Activated T-helper 1 cell treated with anti-CD3 and anti-CD28 coated beads, Interleukin-2, amount 50 U/mL, for 16 hours (primary cell): ENCODE data around the gene ADM5.

Source experiments
- DNase-seq, 2 donors: peaks; one replicate each; pipeline ENCODE4 v3.0.0-alpha.2; 2020; ENCODE audit warnings: low read depth in 1 of 2, low spot score in 1 of 2

ADM5 gene, protein sequence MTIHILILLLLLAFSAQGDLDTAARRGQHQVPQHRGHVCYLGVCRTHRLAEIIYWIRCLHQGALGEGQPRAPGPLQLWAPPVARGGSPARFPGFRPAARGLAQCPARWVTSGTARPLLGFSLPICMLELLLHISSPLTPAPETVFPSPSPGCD

DNA sequence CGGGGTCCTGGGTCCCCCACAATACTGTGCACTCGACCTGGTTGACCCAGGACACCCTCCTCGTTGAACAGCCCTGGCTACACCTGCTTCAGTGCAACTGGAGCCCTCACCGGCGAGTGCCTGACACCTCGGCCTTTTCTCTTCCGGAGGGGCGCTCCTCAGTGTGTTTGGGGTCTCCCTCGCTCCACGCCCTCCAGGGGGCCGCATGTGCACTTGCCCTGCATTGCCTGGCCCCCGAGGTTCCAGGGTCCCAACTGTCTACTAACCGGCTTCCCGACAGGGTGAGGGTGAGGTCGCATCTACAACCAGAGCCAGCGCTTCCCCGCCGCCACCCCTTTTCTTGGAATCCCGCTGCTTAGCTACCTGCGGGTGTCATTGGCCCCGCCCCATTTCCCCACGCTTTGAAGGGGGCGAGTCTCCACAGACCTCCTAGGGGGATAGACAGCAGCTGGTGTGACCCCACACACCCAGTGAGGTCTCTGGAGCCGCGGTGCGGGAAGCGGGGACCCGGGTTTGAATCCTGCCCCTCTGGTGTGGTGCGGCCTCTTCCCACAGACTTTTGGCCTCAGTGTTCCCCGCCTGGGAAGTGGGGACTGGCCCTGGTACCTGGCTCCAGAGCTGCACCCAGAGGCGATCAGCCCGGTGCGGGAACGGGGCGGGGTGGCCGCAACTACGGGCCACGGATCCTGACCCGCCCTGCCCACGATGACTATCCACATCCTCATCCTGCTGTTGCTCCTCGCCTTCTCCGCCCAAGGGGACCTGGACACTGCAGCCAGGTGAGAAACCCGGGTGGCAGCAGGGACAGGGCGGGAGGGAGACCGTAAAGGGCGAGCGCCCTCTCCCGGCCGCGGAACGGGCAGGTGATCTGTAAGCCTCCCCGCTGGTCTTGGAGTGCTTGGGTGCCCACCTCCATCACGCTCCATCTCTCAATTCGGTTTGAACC, at the start of gene ADM5:
Gene ADM5 (plus strand): TSS at position 462 of the 946 bp plus-strand sequence. CDS start 244 bp downstream, at position 706.
- no peak for DNase-seq

DNA sequence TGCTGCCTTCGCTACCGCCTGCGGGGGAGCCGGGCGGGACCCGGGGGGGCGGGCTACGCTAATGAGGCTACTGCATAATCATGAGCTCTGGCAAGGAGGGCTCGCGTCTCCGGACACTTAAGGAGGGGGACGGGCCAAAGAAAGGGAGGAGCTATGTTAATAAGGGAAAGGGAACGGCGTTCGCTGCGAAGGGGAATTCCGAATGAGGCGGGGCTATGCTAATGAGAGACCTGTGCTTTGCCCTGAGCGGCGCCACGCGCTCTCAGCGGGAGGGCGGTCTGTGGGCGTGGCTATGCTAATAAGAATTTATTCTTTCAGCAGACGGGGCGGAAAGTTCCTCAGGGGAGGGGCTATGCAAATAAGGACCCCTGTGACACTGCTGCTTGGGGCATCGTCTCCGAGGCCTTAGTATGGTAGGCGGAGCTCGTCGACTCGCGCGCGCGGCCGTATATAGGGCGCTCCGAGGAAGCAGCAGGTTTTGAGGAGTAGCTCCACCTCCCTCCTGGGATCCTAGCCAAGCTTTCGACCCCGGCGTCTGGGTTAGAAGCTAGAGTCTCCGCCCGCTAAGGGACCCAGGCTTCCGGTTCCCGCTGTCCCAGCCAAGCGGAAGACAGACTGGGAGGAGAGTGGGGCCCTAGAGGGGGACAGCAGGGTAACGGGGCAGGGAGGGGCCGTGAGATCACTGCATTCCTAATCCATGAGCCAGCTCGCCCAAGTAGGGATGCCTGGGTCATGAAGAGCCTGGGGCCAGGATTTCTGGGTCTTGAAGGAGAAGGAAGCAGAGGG, 49.1 kb upstream of the ADM5 start, which contains the start of gene RRAS:
Gene RRAS (minus strand): TSS at position 31 of the 786 bp plus-strand sequence. CDS start 45 bp downstream, outside the sequence.
- peak; percentile 98 to 99 for DNase-seq

DNA sequence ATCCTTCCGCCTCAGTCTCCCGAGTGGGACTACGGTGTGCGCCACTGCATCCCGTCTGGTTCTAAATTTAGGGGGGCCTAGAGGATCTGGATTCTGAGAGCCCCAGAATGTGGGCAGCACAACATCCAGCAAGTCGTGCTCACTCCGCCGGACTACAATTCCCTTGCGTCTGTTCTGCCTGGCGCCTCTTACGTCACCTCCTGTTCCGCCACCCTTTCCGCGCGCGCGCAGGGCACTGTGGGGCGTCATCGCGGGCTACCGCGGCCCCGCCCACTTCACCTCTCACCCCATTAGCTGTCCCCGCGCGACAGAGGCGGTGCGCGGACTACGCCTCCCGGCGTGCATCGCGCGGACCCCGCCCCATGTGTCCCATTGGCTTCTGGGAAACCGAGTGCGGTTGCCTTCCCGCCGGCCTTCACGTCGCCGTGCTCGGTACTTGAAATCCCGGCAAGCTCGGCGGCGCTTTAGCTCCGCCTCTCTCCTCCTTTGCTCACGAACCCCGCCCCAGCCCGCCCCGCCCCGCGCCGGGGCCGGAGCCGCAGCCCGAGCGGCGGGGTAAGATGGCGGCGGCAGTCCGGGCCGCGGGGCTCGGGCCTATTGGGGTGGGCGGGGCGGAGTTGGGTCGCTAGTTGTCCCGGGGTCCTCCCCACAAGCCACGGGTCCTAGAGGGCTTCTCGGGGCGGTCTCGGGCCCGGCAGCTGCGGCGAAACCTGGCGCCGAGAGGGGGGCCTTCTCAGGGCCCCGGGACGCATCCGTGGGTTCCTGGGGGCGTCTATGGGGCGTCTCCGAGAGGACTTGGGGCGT, 47.5 kb upstream of the ADM5 start, which contains the start of gene SCAF1:
Gene SCAF1 (plus strand): TSS at position 522 of the 804 bp plus-strand sequence. CDS start 2,818 bp downstream, outside the sequence.
- DNase-seq, result peak; percentile 98 to 100

DNA sequence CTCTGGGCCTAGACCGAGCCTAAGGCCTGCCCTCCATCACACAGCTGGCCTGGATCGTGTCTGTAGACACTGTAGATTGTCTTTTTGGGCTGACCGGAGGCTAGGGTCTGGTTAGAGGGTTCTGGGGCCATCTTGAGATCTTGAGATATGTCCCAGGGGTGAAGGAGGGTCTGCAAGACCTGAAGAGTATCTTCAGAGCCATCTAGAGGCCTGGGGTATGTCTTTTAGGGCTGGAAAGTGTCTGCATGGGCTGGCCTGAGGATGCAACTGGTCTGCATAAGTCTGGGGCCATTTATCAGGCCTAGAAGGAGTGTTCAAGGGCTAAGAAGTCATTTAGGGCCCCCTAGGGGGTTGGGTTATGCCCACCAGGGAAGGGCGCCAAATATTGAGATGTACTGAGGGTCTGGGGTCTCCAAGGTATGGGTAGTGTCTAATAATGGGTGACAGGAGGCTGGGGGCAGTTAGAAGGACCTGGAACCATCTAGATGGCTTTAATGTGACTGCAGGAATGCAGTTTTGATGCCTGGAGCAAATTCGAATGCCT, 46.8 kb upstream of the ADM5 start:
- no peak for DNase-seq

DNA sequence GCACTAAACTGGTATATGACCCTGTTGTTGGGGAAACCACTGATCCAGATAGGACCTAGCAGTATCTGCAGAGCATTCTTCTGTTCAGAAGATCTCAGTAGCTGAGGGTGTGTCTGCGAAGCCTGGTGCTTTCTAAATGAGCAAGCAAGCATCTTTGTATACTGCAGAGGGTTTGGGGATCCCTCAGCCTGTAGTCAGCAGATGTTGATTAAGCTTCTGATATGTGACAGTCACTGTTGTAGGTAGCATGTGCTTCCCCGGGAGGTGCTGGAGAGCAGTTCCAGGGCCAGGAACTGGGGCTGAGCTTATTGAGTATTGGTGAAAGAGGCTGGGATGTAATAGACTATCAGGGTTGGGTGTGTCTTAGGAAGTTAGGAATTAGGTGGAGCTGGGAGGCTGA, 45.9 kb upstream of the ADM5 start:
- no peak for DNase-seq

DNA sequence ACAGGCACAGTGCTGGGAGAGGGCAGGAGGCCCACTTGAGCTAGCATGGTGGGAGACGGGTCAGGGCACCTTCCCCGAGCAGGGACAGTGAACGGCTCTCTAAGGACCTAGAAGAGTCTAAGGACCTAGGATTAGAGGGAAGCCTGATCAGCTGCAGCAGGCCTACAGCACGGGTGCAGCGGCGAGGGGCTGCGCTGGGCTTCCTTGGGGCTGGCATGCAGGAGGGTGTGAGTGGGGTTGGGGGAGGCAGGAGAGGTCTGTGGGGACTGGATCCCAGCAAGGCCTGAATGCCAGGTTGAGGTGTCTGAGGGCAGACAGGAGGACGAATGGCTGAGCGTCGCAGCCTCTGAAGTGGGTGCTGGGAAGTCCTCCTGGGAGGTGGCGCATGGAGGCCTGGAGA, 43.8 kb upstream of the ADM5 start:
- no peak for DNase-seq

DNA sequence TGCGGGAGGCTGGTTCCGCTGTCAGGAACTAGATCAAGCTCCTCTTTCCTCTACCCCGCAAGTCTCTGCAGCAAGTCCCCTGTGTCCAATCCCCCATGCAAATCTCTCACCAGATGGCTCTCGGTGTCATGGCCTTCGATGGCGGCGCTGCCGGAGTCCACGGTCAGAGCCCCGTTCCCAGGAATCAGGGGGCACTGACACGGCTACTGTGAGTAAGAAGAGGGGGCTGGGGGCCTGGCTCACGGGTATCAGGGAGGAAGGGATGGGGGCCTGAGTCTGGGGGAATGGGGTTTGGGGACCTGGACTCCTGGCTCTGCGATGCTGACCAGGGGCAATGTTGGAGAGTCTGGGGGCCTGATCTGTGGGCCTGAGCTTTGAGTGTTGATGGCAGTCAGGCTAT, 43.4 kb upstream of the ADM5 start:
- DNase-seq, result no peak

DNA sequence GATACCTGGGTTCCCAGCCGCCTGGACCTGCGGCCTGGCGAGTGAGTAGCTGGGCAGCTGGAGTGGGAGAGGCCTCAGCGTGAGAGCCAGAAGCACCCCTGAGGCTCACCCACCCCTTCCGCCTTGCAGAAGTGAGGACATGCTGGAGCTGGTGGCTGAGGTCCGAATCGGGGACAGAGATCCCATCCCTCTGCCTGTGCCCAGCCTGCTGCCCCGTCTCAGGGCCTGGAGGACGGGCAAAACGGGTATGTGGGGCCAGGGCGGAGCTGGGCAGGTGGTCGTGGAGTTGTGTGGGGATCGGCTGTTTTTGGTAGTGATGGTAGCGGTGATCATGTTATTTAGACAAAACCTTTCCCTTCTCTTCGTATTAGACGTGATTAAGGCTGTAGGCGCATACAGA, 42.8 kb upstream of the ADM5 start:
- DNase-seq, result no peak

DNA sequence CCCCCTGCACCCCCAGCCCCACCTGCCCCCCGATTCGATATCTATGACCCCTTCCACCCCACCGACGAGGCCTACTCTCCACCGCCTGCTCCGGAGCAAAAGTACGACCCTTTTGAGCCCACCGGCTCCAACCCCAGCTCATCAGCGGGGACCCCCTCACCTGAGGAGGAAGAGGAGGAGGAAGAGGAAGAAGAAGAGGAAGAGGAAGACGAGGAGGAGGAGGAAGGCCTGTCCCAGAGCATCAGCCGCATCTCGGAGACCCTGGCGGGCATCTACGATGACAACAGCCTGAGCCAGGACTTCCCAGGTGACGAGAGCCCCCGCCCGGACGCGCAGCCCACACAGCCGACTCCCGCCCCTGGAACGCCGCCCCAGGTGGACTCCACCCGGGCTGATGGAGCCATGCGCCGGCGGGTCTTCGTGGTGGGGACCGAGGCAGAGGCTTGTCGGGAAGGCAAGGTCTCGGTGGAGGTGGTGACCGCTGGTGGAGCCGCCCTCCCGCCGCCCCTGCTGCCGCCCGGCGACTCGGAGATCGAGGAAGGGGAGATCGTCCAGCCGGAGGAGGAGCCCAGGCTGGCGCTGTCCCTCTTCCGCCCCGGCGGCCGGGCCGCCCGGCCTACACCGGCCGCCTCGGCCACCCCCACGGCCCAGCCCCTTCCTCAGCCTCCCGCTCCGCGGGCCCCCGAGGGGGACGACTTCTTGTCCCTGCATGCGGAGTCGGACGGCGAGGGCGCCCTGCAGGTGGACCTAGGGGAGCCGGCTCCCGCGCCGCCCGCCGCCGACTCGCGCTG, 38.2 kb upstream of the ADM5 start:
- no peak for DNase-seq

DNA sequence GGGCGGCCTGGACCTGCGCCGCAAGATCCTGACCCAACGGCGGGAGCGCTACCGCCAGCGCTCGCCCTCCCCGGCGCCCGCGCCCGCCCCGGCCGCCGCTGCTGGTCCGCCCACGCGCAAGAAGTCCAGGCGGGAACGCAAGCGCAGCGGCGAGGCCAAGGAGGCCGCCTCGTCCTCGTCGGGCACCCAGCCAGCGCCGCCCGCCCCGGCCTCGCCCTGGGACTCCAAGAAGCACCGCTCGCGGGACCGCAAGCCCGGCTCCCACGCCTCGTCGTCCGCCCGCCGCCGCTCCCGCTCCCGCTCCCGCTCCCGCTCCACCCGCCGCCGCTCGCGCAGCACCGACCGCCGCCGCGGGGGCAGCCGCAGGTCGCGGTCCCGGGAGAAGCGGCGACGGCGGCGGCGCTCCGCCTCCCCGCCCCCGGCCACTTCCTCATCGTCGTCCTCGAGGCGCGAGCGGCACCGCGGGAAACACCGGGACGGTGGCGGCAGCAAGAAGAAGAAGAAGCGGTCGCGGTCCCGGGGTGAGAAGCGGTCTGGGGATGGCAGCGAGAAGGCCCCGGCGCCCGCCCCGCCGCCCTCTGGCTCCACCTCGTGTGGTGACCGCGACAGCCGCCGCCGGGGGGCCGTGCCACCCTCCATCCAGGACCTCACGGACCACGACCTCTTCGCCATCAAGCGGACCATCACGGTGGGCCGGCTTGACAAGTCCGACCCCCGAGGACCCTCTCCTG, 37.4 kb upstream of the ADM5 start:
- DNase-seq, result no peak

DNA sequence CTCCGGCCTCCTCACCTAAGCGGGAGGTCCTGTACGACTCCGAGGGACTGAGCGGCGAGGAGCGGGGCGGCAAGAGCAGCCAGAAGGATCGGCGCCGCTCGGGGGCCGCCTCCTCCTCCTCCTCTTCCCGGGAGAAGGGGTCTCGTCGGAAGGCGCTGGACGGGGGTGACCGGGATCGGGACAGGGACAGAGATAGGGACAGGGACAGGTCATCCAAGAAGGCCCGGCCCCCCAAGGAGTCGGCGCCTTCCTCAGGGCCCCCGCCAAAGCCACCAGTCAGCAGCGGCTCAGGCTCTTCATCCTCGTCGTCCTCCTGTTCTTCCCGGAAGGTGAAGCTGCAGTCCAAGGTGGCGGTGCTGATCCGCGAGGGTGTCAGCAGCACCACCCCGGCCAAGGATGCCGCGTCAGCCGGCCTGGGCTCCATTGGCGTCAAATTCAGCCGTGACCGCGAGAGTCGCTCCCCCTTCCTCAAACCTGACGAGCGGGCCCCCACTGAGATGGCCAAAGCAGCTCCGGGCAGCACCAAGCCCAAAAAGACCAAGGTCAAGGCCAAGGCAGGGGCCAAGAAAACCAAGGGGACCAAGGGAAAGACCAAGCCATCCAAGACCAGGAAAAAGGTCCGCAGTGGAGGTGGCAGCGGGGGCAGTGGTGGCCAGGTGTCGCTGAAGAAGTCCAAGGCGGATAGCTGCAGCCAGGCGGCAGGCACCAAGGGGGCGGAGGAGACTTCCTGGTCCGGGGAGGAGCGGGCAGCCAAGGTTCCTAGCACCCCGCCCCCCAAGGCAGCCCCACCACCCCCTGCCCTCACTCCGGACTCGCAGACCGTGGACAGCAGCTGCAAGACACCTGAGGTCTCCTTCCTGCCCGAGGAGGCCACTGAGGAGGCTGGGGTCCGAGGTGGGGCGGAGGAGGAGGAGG, 36.6 kb upstream of the ADM5 start:
- DNase-seq, result no peak

DNA sequence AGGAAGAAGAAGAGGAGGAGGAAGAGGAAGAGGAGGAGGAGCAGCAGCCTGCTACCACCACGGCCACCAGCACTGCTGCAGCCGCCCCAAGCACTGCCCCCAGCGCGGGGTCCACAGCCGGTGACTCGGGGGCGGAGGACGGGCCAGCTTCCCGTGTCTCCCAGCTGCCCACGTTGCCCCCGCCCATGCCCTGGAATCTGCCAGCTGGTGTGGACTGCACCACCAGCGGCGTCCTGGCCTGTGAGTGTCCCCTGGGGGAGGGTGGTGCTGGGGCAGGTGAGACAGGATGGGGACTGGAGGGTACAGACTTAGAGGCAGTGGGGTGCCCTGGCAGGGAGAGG, 36.0 kb upstream of the ADM5 start:
- DNase-seq, result no peak

DNA sequence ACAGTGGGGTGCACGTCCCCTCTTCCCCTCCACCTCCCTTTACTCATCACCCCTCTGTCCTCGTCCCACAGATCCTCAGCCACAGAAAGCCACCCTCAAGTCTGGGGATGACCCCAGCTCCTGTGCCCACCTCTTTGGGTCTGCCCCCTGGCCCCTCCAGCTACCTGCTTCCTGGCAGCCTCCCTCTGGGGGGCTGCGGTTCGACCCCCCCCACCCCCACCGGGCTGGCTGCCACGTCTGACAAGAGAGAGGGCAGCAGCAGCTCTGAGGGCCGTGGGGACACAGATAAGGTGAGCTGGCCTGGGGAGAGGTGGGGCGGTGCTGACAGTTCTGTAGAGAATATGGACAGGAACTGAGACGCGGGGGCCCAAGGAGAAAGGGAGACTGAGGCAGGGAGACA, 34.8 kb upstream of the ADM5 start:
- no peak for DNase-seq

DNA sequence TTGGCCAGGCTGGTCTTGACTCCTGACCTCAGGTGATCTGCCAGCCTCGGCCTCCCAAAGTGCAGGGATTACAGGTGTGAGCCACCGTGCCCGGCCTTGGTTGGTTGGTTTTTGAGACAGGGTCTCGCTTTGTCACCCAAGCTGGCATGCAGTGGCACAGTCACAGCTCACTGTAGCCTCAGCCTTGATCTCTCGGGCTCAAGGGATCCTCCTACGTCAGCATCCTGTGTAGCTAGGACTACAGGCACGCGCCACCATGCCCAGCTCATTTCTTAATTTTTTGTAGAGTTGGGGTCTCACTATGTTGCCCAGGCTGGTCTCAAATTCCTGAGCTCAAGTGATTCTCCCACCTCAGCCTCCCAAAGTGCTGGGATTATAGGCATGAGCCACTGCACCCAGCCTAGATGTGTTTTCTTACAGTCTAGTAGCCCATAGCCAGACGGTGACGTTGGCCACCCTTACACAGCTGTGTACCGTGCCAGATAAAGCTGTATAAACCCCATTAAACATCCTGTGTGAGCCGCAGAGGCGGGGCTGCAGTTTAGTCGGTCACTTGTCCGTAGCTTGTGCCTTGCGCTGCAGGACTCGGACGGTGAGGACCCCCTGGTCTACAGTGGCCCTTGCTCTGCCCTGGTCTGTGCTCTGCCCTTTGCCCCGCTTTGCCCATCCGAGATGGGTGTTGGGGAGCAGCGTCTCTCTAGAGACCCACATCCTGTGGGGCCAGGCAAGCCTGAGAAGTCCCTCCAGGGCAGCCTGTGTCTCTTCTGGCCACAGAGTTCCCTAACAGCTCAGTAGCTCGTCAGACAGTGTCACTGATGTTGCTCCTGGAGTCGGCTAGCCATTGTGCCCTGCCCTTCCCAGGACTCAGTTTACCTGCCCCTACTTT, 33.6 kb upstream of the ADM5 start:
- no peak for DNase-seq

DNA sequence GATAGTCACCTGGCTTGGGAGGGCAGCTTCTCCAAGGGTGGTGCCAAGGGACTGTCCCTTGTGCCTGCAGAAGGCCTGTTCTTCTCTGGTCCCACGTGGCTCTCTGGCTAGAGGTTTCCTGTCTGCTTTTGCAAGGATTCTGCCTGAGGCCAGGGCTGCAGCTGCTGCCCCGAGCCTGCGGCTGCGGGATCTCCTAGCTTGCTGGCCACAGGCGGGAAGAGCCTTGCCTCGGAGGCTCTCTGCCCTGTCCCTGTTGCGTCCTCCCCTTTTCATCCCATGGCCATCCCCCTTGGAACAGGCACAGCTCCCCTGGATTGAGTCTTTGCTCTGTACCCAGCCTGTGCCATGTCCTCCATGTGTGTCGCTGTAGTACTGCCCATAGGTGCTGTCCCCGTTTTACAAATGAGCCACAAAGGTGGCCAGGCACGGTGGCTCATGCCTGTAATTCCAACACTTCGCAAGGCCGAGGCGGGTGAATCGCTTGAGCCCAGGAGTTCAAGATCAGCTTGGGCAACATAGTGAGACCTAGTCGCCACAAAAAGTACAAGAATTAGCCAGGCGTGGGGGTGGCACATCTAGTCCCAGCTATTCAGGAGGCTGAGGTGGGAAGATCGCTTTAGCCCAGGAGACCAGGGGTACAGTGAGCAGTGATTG, 32.8 kb upstream of the ADM5 start:
- DNase-seq, result no peak

DNA sequence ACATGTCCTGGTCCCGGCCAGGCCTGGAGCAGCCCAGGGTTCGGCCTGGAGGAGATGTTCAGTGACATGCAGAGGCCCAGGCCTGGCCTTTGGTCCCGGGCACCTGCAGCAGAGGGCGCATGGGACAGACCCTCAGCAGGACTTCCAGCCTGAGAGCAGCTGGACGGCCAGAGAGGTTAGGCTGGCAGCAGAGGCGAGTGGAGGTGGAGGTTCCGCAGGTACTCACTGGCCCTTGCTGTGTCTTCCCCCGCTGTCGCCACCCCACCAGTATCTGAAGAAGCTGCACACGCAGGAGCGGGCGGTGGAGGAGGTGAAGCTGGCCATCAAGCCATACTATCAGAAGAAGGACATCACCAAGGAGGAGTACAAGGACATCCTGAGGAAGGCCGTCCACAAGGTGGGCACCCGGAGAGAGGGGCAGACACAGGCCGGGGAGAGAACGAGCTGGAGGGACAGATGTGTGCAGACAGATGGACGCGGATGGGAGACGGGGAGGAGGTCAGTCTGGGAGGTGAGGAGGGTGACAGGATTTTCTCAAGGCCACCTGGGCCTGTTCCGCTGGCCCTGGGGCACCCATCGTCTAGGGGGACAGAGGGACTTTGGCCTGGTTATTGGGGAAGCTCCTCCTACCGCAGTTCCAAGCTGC, 31.8 kb upstream of the ADM5 start:
- DNase-seq, result no peak
